ENCODE data around the gene LCP2. TPM values are rescaled to one million over a fixed set of nuclear protein-coding genes. Genes with fewer than 3 reads are reported as not detected.

LCP2 gene
- total RNA-seq, 1 experiment from 2014 or later, result 0.61 TPM

- Histone ChIP-seq H3K79me2 (ENCODE audit: insufficient read depth, low read length) (no peaks in the 10 kb centered on the region), H3K9me2 (ENCODE audit: insufficient read depth) (no peaks in the 10 kb centered on the region), H4K20me1 (ENCODE audit: insufficient read depth) (no peaks in the 10 kb centered on the region), H3K27me3 (ENCODE audit: insufficient read depth, low read length) (peaks cover 16% of the 10 kb centered on the region; the same call in 1 of the 2 replicates), H3K9me3 (ENCODE audit: control insufficient read depth in 1 of 2, insufficient read depth in 1 of 2, low read depth in 1 of 2, low read length in 2 of 2) (no peaks in the 10 kb centered on the region), H3K4me3 (replicated peaks in 1 of 2; ENCODE audit: low read depth in 1 of 2, low read length in 2 of 2) (no peak overlapping the region), H3K4me2 (ENCODE audit: low read length) (no peak overlapping the region), H3K36me3 (ENCODE audit: control insufficient read depth in 1 of 2, insufficient read depth in 2 of 2, low read length in 2 of 2) (no peaks in the 10 kb centered on the region), H3K4me1 (ENCODE audit: control insufficient read depth in 1 of 2, insufficient read depth in 2 of 2, low read length in 2 of 2) (no peaks in the 10 kb centered on the region), H3K27ac (ENCODE audit: low read depth, low read length) (no peak overlapping the region), H3K9ac (ENCODE audit: low read length) (no peak overlapping the region), H2AFZ (ENCODE audit: low read depth, low read length, poor library complexity, severe bottlenecking) (no peak overlapping the region)
- no peak for DNase-seq (ENCODE audit: low read depth, low spot score)
- ChIA-PET CTCF (interaction anchor here (3.1 kb wide), 1 partner anchor 146 kb away, joined by 10 read pairs; no protein-coding TSS in a partner anchor), RAD21 (ENCODE audit: low non-redundant PET in 1 of 2, low total read pairs in 2 of 2, uncharacterized antibody in 2 of 2, unreplicated experiment in 2 of 2) (no interaction called here), POLR2A (no interaction called here)
- no peak for TF ChIP-seq CBX3 (IDR thresholded peaks at IDR 0.05; ENCODE audit: low read depth)
- TF ChIP-seq YY1 (IDR thresholded peaks at IDR 0.05; ENCODE audit: extremely low read depth, insufficient replicate concordance, low read depth, low read length), result no peak
- TF ChIP-seq FOSL1 (IDR thresholded peaks at IDR 0.05; ENCODE audit: low read depth), result no peak
- no peak for TF ChIP-seq SP1 (IDR thresholded peaks at IDR 0.05; ENCODE audit: low read depth)
- TF ChIP-seq EGR1 (IDR thresholded peaks at IDR 0.05; ENCODE audit: low read depth), result no peak
- TF ChIP-seq CTCF (IDR thresholded peaks at IDR 0.05 in 2 of 3, conservative IDR thresholded peaks at IDR 0.05 in 1 of 3; ENCODE audit: borderline replicate concordance in 1 of 3, insufficient read depth in 1 of 3, low read depth in 2 of 3, low read length in 2 of 3), result no peak
- TF ChIP-seq JUND (IDR thresholded peaks at IDR 0.05), result no peak
- no peak for TF ChIP-seq REST (IDR thresholded peaks at IDR 0.05; ENCODE audit: low read depth)
- ATAC-seq, result no peak
- intact Hi-C loops (cut with micrococcal nuclease), result loop anchor here (2.0 kb wide), 1 partner anchor 145 kb away; no protein-coding TSS in a partner anchor
- BruUV-seq (replicated peaks), result no TSS peak
Measured at GRCh38 chr5:170275376-170275994, 22.1 kb downstream of the LCP2 start.
